Calu3 (cell line): Measurements from ENCODE around the gene RNF112. TPM values are rescaled to one million over a fixed set of nuclear protein-coding genes. Genes with fewer than 3 reads are reported as not detected.
A peak's percentile ranks its signal among the peaks of the same experiment; 100 is the strongest.

Experiments
- BruUV-seq: library from RNA; stranded (reverse); fragments of 400-500 nt; replicated peaks from 2 replicates; lab custom pipeline; 2021; lab: Mats Ljungman, UMichigan
- CTCF ChIA-PET: fragments of 300-600 bp; sonication (Branson Sonifier 250); formaldehyde crosslinking; loops from one replicate; lab custom pipeline; 2022; ENCODE audit warnings: antibody characterized with exemption; lab: Charles Lee
- DNase-seq: peaks from one replicate; pipeline ENCODE4 v3.0.0; 2022
- H3K27ac Mint-ChIP-seq: one replicate; pipeline ENCODE4 v1.8.0; 2022; ENCODE audit warnings: mixed read lengths; ENCODE audit not compliant: unreplicated experiment
- H3K27me3 Mint-ChIP-seq: one replicate; pipeline ENCODE4 v1.8.0; 2022; ENCODE audit warnings: mixed read lengths; ENCODE audit not compliant: unreplicated experiment
- H3K36me3 Mint-ChIP-seq: one replicate; pipeline ENCODE4 v1.8.0; 2022; ENCODE audit warnings: mild to moderate bottlenecking, moderate library complexity, mixed read lengths; ENCODE audit not compliant: insufficient read depth, unreplicated experiment
- H3K4me1 Mint-ChIP-seq: one replicate; pipeline ENCODE4 v1.8.0; 2022; ENCODE audit warnings: mild to moderate bottlenecking, low read depth, mixed read lengths; ENCODE audit not compliant: unreplicated experiment
- H3K4me3 Mint-ChIP-seq: one replicate; pipeline ENCODE4 v1.8.0; 2022; ENCODE audit warnings: mild to moderate bottlenecking, low read depth, moderate library complexity, mixed read lengths; ENCODE audit not compliant: unreplicated experiment
- H3K9me3 Mint-ChIP-seq: one replicate; pipeline ENCODE4 v1.8.0; 2022; ENCODE audit warnings: low read depth, mixed read lengths; ENCODE audit not compliant: unreplicated experiment
- CTCF ChIP-seq: fragments of 200-600 bp; IDR thresholded peaks from one replicate; pipeline ENCODE4 v1.8.0; 2022; ENCODE audit warnings: antibody characterized with exemption; ENCODE audit not compliant: unreplicated experiment
- intact Hi-C: fragments of 100-400 bp; cut with micrococcal nuclease; formaldehyde crosslinking; loops from one replicate; pipeline ENCODE4 v1.10.0; 2022; ENCODE audit not compliant: unreplicated experiment
- total RNA-seq: library from RNA; stranded (reverse); gene quantifications from 2 replicates; pipeline ENCODE4 v1.2.3, GENCODE V29; 2022

The RNF112 gene
- total RNA-seq, 1 experiment from 2014 or later = 1.3 TPM

GRCh38 chr17:19397556-19398041 lies 13.4 kb upstream of the RNF112 start:
- Mint-ChIP-seq H3K4me1 (peaks cover 8% of the 10 kb centered on the region), H3K9me3 (no peaks in the 10 kb centered on the region), H3K36me3 (no peaks in the 10 kb centered on the region), H3K27ac (no peak overlapping the region), H3K4me3 (no peak overlapping the region), H3K27me3 (peaks cover 7% of the 10 kb centered on the region)
- intact Hi-C loops = no loop called here
- BruUV-seq = no TSS peak
- DNase-seq = no peak
- CTCF ChIA-PET = no interaction called here
- no peak for TF ChIP-seq CTCF

- H3K36me3 Mint-ChIP-seq = no peaks in the 10 kb centered on the region
- peaks cover 8% of the 10 kb centered on the region for H3K4me1 Mint-ChIP-seq
- no peak overlapping the region for H3K27ac Mint-ChIP-seq
- peak; percentile 16 for DNase-seq
- no peak overlapping the region for H3K4me3 Mint-ChIP-seq
- H3K9me3 Mint-ChIP-seq = no peaks in the 10 kb centered on the region
- no peak for TF ChIP-seq CTCF
- CTCF ChIA-PET = no interaction called here
- no TSS peak for BruUV-seq
- H3K27me3 Mint-ChIP-seq = peaks cover 17% of the 10 kb centered on the region
- intact Hi-C loops = no loop called here
Observed at GRCh38 chr17:19398301-19399181, 12.5 kb upstream of the RNF112 start.

- no peaks in the 10 kb centered on the region for H3K36me3 Mint-ChIP-seq
- CTCF ChIA-PET = no interaction called here
- peaks cover 8% of the 10 kb centered on the region for H3K4me1 Mint-ChIP-seq
- no TSS peak for BruUV-seq
- no peak overlapping the region for H3K4me3 Mint-ChIP-seq
- peaks cover 24% of the 10 kb centered on the region for H3K27me3 Mint-ChIP-seq
- H3K27ac Mint-ChIP-seq = no peak overlapping the region
- intact Hi-C loops = no loop called here
- no peak for TF ChIP-seq CTCF
- H3K9me3 Mint-ChIP-seq = no peaks in the 10 kb centered on the region
- no peak for DNase-seq
Observed at GRCh38 chr17:19399750-19400450, 11.1 kb upstream of the RNF112 start.

GRCh38 chr17:19401321-19402010 lies 9.6 kb upstream of the RNF112 start:
- intact Hi-C loops = no loop called here
- Mint-ChIP-seq H3K27me3 (peaks cover 24% of the 10 kb centered on the region), H3K36me3 (no peaks in the 10 kb centered on the region), H3K4me3 (no peak overlapping the region), H3K27ac (no peak overlapping the region), H3K4me1 (peaks cover 8% of the 10 kb centered on the region), H3K9me3 (no peaks in the 10 kb centered on the region)
- no peak for DNase-seq
- TF ChIP-seq CTCF = no peak
- BruUV-seq = no TSS peak
- CTCF ChIA-PET = no interaction called here
